Activated CD4-positive, alpha-beta T cell treated with anti-CD3 and anti-CD28 coated beads, Interleukin-2, amount 50 U/mL, for 16 hours (primary cell): ENCODE measurements around the gene EGFR.

Experiments used
- DNase-seq: peaks from one replicate; pipeline ENCODE4 v3.0.0-alpha.2; 2020

The EGFR gene

DNA sequence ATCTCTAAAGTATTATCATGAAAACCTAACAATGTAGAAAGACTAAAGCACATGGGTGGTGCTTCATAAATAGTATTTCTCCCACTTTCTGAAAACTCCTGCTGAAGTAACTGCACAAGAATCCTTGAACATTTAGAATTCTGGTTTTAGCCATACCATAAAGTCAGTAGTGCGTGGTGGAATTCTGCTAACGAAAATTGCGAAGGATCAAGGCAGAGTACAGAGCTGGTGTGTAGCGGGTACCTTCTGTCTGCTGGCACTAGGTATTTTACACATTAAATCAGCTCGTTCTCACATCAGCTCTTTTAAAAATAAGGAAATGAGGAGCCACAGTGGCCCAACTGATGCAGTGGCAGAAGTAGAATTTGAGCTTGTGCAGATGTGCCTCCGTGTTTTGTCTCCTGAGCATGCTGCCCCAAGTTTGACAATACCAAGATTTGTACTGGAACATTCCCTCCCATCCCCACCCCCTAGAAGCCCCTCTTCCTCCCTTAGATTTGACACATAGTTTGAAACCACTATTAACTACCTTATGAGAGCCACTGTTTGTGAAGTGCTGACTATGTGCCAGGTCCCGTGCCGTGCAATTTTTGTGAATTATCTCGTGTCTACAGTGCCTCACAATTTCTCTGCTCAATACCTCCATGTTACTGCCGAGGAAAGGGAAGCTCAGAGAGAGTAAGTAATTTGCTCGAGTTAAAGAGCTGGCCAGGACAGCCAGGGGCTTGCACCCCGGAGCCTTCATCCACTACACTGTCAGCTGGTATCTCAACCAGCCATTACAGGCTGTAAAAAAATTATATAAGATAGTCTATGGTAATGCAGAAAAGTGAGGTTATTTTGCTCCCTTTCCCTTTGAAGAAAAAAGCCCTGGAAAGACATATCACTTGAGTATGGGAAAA lies 66.9 kb downstream of the EGFR start:
- DNase-seq, result no peak

DNA sequence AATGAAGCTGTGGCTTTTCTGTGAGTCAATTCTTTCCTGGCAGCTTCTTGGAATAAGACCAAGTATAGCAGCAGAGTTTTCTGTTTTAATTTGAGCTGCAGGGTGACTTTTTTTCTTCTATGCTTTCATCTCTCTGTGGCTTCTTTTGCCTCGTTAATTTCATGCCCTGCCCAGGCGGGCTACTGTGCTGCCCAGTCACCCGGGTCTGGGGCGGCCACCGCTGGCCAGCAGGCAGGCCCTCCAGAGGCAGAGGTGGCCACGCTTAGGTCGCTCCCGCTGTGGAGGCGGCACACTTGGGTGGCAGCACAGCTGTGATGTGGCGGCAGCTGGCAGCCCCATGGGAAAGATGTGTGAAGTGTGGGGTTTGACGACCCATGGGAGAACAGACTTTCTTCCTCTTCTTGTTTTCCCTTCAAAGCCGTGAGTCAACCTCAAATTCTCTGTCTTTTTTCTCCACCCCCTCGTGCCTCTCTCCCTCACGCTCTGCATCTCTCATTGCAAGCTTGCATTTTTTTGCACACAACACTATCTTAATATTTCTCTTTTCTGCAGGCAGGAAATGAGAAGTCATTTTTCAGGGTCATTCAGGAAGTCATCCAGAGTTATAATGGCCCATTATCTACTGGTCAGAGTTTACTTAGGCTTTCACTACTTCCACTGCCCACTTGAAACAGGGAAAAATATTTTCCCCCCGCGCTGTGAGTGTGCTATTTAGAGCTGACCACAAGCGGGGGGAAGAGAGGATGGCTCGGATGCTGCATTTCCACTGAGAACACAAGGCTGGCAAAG lies 67.8 kb downstream of the EGFR start:
- peak; percentile 25 for DNase-seq

DNA sequence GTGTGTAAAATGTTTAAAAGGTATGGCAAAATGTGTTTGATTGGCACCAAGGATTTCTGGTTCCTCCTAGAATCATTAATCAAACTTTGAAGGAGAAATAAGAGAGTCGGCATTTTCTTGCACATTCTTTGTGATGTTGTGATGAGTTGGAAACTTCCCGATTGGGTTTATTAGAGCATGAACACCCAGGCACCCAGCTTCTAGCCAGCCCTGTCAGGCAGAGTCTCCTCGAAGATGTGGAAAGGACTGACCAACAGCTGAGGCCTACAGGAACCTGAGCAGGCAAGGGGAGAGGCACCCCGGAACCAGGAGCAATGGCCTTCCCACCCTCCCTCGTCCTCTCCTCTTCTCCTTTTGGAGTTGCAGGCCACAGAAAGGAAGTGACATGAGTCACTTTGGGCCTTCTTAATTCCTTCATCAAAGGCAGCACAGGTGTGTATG lies 68.7 kb downstream of the EGFR start:
- no peak for DNase-seq

DNA sequence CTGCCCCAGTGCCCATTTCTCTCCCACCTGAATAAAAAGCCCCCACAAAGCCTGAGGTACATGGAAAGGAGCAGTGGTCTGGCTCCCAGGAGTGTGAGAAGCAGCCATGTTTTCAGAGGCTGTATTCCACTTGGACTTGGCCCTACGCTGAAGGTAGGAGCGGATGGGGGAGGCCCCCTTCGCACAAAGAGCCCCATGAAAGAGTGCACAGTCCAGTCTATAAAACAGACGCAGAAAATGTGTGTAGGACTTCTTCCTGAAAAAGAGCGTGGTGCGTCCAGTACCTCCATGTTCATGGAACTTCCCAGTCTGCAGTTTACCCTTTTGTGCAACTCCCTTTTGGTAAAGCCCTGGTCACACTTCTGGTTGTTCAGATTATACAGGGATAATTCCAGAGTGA lies 69.3 kb downstream of the EGFR start:
- DNase-seq, result no peak

DNA sequence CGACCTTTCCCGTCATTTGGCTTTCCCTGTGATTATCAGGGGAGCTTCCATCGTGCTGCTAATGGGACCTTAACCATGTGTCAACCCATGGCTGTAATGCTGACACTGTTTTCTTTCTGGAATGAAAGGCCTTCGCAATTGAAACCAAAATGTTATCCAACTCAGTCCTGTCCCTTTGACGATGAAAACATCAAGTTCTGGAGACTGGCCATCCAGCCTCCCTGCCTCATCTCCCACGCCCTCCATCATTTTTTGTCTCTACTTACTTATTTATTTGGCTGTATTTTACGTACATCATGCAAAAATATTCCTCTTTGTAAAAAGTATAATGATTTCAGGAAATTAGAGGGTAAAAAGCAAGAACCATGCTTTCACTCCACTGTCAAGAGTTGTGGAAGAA lies 69.8 kb downstream of the EGFR start:
- DNase-seq, result no peak

DNA sequence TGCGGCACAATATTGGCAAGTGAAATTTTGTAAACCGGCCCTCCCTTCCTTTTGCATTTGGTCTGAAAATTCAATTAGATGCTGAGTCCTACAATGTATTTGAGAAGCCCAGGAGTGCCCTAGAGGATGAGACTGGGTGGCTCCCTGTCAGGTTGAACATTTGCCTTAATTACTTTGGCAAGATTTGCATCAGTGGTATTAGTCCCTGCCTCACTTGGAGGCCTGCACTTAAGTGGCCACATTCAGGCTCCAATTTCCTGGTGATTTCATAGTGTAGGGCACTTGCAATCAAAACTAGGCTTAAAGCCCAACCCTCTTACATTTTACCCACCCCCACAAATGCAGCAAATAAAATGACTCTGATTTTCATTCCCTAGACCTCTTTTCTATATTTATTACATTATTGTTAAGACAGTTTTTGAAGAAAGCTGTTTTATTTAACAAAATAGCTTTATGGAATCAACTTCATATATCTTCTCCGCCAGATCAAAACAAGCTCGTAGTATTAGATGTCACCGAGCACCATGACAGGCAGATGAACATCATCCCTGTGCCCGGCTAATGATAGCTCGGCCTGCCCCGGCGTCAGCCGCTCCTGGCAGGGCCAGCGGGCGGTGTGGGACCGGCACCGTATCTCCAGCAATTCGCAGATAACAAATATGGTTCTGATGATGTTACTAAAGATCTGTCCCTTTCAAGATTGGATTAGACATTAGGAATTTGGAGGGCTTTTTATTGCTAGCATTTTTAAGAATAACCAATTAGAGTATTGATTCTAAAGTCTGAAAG lies 73.6 kb downstream of the EGFR start:
- DNase-seq, result no peak

DNA sequence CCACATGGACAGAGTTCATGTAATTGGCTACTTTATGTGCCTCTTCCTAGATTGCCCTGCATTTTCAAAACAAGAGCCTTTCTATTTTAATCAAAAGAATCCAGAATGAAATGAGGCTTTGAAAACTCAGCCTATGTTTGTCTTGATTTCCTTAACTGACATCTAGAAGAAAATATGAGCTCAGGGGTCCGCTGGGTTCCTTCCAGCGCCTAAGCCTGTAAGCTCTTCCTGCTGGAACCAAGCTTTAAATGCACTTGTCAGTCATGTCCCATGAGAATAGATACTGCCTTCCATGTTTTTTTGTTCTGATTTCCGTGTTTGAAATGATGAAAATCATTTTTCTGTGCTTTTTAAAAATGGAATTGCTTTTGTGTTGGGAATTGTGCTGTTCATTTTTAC lies 74.2 kb downstream of the EGFR start:
- no peak for DNase-seq

DNA sequence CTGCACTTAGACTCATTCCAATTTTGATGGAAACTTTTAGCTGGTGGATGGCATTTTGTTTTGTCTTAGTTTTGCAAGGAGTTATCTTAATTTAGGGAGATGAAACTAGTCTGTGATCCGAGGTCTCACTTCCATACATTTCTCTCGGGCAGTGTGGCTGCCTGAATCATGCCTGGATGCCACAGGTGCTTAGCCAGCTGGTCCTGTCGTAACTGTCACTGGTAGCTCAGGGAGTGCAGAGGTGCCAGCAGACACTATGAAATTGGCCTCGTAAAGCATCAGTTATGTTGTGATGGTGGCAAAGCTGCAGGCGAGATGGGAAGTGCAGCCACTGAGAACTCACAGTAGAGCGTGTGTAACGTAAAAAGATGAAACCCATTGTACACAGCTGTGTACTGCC lies 74.9 kb downstream of the EGFR start:
- DNase-seq, result no peak

DNA sequence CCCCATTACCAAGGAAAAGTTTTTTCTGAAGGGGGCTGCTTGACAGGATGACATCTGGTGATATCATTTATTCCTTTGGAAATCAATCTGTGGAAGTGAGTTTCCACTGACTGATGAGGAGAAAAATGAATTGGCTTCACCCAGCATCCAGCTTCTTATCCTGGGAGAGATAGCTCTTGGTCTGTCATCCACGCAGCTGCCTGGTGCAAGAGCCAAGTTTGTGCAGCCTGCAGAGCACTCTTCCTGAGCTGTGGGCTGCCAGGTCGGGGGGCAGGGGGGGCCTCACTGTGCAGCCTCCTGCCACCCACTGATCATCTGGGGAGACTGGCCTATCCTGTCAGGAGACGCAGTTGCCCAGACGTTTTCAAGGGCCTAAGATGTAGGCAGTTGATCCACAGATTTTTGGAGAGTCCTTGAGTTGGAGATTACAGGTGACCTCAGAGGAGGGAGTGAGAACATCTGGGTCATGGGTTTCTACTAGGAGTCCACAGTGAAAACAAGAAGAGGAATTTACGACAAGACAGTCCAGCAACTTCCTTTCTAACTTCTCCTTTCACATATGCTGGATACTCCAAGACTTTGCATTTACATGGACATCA lies 75.4 kb downstream of the EGFR start:
- no peak for DNase-seq

DNA sequence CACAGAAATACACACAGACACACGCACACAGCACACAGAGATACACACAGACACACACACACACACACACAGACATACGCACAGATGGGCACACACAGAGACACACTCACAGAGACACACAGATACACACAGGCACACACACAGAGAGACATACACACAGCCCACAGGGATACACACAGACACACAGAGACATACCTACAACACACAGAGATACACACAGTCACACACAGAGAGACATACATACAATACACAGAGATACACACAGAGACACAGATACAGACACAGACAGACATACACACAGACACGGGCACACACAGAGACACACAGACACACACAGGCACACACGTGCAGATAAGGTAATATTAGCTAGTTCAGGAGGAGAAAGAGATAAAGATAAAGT lies 76.9 kb downstream of the EGFR start:
- no peak for DNase-seq

DNA sequence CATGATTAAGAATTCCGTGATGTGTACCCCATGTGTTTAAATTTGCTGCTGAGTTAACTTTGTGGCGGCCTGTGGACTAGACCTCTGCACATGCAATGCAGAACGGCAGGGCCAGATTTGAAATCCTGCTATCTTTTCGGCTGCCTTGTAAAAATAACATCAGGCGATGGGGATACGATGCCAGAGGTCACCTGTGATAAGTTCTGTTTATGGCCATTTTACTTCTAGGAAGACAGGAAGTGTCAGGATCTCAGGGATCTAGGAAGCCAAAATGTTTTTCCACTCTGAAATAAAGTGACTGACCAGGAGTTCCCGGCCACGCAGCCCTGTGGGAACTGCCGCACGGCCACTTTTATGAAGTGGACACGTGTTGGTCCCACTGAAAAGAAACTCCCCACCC lies 77.5 kb downstream of the EGFR start:
- no peak for DNase-seq

DNA sequence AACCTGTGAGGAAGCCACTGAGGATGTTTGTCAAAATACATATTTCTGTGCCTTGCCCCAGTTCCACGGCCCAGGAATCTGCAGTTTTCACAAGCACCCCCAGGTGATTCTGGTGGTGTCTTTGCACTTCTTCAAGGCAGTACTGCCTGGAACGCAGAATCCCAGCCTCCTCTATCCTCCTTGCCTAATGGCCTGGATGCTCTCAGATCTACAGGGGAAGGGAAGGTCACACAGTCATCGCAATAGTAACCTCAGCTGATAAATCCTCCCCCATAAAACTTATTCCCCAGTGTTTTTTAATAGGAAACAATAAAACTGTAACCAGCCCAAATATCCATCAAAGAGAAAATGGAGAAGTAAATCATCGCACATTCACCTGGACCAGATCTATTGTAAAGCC lies 78.3 kb downstream of the EGFR start:
- no peak for DNase-seq

DNA sequence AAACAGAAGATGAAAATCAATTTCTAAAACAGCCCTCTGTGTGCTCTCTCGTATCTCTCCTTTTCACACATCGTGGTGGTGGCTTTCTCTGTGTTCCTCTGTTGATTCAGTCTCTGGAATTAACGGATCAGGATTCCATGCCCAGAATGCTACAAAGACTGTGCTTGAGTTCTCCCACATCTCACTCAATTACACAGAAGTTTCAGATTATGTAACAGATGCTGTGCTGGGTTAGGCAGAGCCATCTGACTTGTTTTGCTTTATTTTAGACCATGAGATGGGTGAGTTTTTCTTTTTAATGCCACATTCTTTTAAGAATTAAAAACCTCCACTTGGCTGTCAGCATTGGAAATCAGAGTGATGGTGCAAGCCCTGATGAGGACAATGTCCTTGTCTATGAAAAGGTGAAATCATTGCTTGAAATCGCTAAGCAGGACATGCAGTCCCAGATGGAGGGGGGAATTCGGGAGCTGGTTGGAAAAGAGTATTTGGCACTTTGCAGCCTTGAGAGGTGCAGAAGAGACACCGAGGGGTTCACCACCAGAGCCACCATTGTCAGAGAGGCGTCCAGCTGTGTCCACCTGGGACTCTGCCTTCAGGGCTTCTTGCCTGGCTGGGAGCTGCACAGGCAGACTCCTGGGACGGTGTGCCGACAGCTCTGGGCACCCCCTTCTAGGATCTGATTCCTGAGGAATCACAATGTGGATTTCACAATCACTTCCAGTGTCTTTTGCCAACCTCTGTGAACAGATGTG lies 80.4 kb downstream of the EGFR start:
- no peak for DNase-seq

DNA sequence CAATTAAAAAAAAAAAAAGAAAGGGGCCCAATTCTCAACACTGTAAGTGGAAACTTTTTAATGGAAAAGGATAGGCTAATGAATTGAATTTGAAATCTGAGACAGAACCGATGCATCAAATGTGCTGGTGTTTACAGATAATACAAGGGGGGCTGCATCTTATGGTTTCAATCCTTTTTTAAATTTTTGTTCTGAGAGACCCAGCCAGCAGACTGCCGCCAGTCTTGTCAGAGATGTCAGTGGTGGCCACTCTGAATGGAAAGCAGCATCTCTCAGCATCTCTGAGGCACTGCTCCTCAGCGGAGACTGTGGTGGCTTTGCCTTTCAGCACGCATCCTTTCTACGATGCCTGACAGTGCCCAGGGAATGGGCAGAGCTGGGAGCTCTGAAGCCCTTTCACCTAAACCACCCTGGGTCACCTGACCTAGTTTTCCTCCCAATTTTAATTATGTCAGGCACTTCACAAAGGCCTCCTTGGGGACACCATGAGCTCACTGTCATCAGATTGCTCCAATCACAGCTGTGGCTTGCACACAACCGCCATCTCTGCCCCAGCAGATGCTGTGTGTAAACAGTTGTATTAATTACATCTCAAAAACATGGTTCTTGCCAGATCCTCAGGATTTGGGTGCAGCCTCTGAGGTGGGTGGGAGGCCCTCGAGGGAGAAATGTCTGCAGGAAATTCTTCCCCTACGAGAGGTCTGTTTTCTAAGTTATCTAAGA lies 81.2 kb downstream of the EGFR start:
- DNase-seq, result no peak

DNA sequence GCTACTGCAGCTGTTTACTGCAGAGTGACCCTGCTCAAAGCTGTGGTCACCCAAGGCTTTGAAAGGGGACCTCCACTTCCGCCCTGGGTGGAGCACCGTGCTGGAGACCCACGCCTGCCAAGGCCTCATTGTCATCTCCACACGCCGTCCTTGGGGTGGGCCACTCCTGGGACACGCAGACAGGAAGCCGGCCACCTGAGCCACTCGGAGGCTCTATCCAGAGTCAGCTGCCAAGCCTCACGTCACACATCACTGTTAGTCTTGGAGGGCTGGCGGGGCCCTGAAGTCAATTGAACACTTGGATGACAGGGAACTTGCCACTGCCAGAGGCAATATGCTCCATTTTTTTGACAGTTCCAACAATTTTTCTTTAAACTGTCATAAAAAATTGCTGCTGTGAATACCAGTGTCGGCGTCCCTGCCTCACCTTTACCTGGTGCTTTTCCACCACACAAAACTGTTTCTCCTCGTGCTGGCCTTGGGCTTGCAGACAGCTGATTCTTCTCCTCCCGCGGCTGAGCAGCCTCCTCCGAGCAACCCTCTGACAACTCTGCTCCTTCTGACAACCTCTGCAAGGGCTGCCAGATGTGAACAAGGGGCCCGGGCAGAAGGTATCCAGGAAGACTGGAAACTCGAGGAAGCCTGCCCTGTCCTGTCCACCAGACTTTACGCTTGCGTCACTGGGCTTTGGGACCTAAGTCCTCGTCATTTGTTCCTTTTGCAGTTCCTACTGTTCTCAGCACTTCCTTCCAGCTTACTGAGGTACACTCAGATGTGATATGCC lies 81.9 kb downstream of the EGFR start:
- no peak for DNase-seq

DNA sequence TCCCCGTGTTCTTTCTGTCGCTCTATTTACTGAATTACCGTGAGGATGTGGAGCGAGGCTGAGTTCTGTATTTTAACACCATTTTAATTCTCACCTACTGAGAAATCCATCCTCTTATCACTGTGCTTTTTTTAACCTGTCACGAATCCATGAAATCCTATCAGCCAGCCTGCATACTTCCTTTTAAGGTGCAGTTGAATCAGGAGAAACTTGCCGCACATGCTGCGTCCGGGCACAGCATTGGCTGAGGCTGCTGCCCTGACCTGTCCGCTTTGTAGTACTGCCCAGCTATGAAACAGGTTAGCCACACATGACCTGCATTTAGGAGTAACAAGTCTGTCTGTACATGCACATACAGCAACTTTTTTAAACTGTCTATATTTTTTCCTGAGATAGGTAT lies 82.5 kb downstream of the EGFR start:
- DNase-seq, result no peak

DNA sequence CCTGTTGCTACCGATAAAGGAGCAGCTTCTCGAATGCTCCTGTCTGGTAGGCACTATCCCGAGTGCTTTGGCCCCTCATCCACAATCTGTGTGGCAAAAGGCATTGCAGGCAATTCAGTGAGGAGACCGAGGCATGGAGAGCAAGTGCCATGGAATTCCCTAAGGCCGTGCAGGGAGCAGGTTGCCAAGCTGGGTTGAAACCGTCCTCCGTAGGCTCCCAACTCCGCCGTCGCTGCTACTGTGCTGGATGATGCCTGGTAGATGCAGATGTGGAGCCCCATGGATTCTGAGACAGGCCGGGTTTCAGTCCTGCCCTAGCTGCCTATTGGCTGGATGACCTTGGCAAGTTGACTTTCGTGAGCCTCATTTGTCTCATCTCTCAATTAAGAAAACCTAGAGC lies 85.3 kb downstream of the EGFR start:
- no peak for DNase-seq

DNA sequence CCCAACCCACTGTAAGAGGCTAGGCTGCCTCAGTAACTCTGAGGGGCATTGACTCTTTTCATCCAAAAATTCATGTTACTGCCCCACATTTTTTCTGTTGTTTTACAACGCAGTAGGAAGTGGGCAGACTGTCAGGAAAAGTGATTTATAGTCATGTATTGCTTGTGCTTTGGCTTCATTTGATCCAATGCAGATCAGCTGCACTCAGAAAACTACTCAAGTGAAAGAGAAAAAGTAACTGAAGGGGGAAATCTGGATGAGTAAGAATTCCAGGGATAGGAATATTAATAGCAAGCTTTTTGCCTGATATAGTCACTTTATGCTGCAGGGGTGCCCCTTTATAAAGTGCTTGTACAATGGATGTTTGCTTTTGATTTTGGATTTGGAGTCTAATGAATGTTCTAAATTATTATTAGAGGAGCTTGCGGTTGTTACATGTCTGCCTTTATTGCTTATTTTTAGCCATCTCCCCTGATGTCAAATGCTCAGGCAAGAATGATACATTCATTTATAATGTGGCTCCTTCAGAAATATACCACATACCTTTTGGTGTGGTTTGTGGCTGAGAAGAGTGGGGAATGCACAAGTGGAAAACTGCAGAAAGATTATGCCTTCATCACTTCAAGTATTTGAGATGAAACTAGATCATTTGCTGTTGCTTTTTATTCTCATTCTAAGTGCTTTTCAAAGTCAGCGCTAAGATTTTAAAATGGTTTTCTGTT lies 86.1 kb downstream of the EGFR start:
- DNase-seq, result no peak

DNA sequence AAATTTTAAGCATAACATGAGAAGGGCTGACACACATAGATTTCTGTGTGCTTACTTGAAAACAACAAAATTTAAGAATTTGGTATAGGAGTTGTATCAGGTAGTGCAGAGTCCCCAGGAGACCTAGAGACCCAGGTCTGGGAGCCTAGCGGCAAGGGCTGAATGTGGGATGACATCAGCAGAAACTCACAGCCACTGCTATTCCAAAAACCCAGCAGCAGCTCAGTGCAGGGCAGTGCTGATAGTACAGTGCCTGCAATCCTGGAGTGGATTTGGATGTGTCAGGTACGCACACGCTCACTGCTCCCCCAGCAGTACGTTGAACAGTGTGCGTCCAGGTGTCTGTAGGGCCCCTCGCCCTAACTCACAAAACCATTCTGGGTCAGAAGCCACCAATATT lies 87.1 kb downstream of the EGFR start:
- no peak for DNase-seq

DNA sequence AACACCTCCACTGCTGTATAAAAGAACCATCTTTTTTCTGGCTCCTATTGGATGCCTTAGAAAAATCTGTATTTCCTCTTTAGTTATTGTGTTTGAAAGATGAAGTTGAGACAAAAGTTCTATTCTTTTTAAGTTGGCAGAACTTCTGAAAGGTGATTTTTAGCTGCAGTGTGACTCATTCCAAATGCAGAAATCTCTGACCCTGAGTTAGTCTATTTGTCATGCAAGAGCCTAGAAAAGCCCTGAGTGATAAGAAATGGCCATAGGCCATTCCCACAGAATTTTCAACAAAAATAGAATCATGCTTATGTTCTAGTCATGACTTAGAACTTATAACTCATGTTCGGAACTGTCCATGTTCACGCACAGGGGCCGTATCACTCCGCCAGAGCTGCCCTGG lies 89.1 kb downstream of the EGFR start:
- DNase-seq, result no peak
